DMS79 (cell line): ENCODE data around the gene PPP1CC.
A peak's percentile ranks its signal among the peaks of the same experiment; 100 is the strongest.
"Not testable (repeated sequence)": the region's sequence is repeated elsewhere in the genome, so short reads cannot be mapped to it uniquely, and the experiment has no call there.

Experiments used
- DNase-seq: peaks from one replicate; lab custom pipeline; 2025; lab: John Stamatoyannopoulos, UW

The PPP1CC gene

DNA sequence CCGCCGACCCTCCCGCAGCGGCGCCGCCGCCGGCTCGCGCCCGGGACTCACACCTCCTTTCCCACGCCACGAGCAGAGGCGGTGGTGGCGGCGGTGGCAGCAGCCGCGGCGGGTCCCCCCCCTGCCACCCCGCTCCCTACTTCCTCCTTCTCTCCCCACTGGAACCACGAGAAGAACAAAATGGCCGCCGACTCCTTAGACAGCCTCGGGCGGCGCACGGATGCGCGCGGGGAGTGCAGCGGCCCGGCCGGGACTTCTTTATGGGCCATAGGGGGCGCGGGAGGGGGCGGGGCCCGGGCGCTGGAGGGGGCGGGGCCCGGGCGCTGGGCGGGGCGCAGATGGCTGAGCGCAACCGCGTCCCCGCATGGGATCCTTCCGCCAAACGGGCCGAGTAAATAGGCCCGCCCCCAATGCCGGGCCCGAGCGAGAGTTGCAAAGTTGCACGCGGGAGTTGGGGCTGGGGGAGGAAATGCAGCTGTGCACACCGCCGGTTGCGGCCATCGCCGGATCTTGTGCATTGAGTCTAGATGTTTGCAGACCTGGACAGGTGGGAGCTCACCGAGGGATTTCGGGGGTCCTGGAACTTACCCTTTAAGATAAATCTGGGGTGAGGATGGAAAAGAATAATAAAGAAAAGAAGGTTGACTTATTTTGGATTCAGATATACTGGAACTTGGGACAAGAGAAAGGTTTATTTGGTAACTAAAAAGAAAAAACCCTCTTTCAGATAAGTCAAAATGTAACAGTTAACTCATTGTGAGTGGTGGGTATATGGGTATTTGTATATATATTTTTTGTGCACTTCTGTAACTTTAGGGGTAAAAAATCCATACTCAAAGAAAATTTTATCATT is at the start of gene PPP1CC:
TSS of gene PPP1CC (minus strand) at position 174 of the 853 bp plus-strand sequence. CDS start 184 bp downstream, outside the sequence.
- DNase-seq = peak; percentile 81

DNA sequence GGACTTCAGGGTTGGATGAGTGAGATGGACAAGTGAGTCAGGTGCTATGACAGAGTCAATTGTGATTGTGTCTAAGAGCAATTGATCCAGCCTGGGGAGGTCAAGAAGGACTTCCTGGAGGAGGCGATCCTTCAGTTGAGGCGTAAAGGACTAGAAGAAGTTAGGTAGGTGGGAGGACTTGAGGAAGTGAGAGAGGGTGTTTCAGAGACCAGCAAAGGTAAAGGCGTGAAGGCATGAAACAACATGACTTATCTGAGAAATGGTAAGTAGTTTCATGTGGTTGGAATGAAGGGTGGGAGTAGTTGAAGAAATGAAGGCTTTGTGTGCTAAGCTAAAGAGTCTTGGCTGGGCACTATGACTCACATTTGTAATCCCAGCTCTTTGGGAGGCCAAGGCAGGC is 48.9 kb upstream of the PPP1CC start:
- DNase-seq = no peak

DNA sequence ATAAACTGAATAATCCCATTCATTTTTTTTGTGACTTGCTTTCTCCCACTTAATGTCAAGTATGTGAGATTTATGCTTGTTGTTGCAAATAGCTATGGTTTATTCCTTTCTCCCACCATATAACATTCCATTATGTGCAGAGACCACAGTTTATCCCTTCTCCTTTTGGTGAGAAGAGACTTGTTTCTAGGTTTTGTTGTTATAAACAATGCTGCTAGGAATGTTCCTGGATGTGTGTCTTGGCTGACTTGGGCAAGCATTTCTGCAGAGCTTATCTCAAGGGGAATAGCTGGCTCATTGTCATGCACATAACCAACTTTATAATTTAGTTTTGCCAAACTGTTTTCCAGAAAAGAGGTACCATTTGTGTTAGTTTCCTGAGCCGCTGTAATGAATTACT is 47.6 kb upstream of the PPP1CC start:
- no peak for DNase-seq

DNA sequence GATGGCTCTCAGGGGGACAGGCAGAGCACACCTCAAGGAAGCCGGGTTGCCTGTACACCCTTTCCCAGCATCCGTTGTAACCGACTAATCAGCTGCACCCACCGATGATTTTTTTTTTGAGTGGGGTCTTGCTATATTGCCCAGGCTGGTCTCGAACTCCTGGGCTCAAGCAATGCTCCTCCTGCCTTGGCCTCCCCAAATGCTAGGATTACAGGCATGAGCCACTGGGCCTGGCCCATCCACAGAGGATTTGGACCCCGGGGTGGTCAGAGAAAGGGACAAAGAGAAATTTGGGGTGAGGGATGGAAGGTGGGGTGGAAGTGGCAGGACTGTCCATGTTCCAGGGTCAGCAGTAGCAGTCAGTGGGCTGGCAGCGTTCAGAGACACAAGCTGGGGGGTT is 43.3 kb upstream of the PPP1CC start:
- no peak for DNase-seq

DNA sequence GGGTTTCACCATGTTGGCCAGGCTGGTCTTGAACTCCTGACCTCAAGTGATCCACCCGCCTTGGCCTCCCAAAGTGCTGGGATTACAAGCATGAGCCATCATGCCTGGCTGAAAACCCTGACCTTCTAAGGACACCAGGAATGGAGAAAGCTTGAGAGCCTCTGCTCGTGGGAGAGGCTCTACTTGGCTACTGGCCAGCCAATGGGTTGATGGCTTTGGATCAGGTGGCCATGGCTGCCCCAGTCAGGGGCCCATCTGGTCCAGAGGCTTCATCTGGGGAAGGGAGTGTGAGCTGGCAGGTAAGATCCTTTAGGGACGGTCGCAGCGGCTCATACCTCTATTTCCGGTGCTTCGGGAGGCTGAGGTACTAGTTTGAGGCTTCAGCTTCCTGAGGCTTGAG is 42.5 kb upstream of the PPP1CC start:
- no peak for DNase-seq

DNA sequence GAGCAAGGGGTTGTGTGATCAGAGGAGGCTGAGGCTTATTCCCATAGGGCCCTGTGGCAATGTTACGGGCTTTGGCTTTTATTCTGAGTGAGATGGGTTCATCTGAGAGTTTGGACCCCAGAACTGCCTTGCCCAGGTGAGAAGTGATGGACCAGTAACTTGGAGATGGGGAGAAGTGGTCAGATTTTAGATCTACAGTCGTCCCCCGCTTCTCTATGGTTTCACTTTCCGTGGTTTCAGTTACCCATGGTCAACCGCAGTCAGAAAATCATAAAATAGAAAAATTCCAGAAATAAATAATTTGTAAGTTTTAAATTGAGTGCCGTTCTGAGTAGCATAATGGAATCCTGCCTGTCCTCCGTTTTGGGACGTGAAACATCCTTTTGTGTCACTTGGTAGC is 40.2 kb upstream of the PPP1CC start:
- no peak for DNase-seq

DNA sequence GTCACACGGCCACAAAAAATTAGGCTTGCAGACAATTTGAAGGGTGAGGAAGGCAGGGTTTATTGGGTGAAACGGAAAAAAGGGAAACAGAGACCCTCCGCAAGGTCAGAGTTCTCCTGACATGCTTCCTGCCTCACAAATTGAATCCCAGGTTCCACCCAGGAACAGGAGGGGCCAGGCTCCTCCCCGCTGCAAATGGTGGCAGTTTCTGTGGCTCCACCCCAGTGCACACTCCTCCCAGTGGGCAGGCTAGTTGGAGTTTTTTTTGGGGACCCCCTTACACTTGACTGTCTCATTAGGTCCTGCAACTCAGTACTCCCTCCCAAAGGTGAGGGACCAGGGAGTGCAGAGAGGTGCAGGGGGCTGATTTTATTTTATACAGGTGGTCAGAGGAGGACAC is 39.4 kb upstream of the PPP1CC start:
- DNase-seq = no peak

DNA sequence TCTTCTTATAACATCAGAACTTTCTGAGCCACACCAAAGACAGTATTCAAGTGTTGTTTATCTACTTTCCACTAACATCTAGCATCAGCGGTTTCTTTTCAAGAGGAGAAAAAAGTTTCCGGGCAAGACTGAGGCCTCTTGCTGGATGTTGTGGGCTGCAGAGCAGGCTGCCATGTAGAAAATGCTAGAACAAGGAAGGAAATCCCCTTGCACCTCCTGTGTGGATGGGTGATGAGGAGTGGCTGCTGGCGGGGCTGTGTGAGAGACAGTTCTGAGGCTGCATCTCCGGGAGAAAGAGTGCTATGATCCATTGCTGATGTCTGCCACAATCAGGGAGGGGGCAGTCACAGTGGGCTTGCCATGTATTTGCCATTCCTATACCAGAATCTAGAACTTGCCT is 37.8 kb upstream of the PPP1CC start:
- no peak for DNase-seq

DNA sequence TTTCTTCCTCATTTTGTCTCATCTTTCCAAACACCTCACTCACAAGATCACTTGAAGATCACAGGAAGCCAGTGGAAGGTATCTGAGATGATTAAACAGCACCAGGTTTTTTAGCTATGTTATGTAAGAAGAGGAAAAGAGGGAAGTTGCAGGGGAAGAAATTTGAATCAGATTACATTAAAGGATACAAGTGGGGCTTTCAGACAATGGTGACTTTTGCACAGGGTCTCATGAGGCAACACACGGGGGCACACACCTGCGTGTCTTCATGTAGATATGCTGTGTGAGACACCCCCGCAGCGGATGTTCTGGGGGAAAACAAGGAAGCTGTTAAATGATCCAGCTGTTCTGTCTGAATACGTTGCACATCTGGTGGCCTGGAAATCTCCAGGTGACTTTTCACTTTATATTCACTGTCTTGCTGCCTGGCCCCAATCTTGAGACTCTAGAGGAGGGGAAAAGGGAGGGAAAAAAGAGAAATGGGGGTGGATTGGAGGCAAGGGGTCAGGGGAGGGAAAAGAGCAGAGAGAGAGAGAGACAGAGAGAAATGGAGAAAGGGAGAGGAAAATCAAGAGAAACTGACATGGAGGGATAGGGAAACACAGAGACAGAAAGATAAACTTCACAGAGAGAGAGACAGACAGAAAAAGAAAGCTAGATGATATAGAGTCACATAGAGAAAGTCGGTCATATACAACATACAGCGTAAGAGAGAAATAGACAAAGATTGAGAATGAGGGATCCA is 36.3 kb upstream of the PPP1CC start:
- DNase-seq = no peak

DNA sequence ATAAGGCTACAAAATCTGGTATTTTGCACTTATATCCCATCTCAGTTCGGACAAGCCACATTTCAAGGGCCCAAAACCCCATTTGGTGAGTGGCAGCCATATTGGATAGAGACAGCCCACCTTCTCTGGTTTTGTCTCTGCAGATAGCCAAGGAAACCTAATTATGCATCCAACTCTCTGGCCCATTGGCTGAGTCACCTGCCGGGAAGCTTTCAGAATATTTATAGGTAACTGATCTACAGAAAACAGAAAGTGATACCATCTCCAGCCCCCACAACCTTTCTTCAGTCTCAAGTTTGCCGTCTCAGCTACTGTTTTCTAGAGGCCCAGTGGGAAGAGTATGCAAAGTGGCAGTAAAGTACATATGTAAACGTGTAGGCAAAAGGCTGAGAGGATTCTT is 33.7 kb upstream of the PPP1CC start:
- DNase-seq = no peak

DNA sequence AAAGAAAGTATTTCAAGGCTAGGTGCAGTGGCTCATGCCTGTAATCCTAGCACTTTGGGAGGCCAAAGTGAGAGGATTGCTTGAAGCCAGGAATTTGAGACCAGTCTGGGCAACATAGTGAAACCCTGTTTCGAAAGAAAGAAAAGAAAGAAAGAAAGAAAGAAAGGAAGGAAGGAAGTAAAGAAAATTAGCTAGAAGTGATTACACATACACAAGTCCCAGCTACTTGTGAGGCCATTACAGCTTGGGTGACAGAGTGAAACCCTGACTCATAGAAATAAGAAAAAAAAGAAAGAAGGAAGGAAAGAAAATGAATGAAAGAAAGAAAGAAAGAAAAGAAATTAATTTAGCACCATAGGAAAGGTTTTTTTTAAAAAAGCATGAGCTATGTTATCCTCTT is 33.3 kb upstream of the PPP1CC start:
- DNase-seq = no peak

DNA sequence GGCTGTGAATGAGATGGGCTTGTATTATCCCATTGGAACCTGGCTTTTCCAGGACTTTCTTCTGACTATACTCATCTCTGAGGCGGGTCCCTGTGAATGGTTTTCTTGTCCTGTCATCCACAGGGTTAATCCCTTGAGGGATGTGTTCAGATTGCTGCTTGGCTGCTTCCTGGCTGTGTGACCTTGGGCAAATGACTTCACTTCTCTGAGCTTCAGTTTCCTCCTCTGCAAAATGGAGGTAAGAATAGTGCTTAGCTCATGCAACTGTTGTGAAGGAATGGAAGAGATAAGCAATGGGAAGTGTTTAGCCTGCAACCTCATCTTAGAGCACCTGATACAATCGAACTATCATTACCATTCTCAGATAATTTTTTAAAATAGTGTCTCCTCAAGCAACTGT is 32.1 kb upstream of the PPP1CC start:
- no peak for DNase-seq

DNA sequence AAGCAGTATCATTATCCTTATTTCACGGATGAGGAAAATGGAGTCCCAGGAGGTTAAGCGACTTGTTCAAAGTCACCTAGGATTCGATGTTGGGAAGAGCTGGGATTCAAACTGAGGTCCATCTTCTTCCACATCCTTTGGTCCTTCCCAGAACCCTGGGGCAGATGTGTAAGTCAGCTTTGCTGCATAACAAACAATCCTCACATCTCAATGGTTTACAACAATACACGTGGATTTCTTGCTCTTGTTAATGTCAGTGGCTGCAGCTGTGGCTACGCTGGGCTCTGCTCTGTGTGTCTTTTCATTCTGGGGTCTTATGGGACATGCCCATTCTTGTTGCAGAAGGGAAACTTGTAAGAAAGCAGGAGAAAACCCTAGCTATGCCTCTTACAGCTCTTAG is 26.3 kb upstream of the PPP1CC start:
- no peak for DNase-seq

DNA sequence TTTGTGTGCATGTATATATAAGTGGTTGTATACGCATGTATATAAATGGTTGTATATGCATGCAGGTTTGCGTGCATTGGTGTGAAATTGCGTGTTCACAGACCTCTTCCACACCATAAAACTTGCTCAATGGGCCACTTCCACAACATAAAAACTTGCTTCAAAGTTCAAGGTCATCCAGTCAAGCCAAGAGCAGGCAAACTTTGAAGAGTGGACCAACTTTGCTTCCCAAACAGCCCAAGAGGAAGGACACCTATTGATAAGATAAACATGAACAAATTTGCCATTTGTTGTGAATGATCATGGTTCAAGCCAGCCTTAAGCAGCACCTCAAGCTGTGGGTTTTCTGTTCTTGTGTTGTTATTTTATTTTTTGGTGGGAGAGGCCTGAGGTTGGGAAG is 25.2 kb upstream of the PPP1CC start:
- DNase-seq = no peak

DNA sequence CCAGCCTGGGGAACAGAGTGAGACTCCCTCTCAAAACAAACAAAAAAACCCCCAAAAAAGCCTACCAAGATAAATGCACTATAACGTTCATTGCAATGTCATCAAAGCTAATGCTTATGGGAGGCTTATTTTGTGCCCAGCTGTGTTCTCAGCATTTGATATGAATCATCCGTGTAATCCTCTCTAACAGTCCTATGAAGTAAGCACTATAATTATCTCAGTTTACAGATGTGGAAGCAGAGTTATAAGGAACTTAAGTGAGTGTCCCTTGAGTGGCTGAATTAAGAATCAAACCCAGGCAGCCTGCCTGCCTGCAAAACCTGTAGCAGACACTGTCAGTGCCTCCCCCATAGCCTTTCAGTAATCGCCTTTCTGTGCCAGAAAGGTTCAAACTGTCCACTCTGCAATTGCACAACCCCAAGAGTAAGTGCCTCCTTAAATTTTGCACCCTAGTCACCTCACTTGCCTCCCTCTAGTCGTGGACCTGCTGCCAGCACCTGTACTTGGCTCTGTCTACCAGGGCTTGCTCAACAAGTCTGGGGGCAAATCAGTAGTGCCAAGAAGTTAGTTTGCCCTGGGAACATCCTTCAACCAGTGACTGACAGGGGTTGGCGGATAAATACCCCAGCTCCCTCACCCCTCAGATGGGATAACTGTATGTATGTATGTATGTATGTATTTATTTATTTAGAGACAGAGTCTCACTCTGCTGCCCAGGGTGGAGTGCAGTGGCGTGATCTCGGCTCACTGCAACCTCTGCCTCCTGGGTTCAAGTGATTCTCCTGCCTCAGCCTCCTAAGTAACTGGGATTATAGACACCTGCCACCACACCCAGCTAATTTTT is 23.8 kb upstream of the PPP1CC start:
- DNase-seq = no peak

DNA sequence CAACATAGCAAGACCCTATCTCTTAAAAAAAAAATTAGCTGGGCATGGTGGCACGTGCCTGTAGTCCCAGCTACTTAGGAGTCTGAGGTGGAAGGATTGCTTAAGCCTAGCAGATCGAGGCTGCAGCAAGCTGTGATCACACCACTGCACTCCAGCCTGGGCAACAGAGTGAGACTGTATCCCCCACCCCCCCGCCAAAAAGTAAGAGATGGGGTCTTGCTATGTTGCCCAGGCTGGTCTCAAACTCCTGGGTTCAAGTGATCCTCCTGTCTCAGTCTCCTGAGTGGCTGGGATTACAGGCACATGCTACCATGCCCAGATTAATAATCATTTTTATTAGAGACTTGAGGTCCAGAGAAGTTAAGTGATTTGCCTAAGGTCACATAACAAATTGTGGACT is 22.9 kb upstream of the PPP1CC start:
- not testable (repeated sequence) for DNase-seq

DNA sequence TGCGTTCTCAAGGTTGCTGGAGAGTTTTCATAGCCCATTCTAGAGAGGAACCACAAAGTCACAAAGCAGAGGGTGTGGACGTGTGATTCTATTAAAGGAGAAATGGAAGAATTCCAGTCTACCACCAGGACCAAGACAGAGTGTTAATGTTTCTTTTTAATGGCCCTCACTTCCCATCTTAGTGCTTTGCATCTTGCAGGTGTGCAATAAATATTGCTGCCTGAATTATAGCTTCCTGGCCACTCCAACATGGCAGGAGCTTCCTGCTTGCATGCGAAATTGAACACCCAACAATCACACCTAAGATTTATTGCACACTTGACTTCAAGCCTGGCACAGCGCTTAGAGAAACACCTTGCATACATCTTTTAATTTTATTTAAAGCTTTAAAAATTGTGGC is 22.4 kb upstream of the PPP1CC start:
- peak; percentile 23 for DNase-seq

DNA sequence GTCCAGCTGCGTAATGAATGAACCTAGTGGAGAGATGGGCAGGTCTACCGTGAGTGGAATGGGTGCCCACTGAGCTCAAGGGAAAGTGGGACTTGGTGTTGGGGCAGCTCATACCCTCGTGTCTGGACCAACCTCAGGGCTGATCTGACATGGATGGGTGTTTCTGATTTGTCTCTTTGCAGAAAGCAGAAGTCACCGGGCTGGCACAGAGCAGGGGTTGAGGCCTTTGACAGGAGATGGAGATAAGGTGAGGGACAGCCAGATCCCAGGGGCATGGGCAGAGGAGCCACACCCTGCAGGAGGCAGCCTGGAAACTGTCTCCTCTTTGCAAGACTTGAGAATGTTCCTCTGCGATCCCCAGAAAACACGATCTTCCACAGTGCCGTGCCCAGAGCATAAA is 20.9 kb upstream of the PPP1CC start:
- no peak for DNase-seq

DNA sequence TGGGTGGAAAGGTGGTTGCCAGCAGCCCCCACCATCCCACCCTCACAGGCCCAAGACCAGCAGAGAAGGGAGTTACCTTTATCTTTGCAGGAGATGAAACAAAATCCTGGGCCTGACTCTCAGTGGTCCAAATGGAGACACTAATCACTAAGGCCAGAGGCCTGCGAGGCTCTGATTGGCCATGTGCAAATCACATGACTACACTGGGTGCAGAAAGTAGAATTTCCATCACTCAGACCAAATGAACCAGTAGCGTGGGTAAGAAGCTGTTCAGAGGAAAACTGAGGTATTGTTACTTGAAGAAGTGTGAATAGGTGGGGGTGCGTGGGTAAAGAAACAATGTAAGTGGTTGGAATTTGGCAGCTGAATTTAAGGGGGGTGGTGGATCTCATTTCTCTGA is 20.2 kb upstream of the PPP1CC start:
- DNase-seq = no peak

DNA sequence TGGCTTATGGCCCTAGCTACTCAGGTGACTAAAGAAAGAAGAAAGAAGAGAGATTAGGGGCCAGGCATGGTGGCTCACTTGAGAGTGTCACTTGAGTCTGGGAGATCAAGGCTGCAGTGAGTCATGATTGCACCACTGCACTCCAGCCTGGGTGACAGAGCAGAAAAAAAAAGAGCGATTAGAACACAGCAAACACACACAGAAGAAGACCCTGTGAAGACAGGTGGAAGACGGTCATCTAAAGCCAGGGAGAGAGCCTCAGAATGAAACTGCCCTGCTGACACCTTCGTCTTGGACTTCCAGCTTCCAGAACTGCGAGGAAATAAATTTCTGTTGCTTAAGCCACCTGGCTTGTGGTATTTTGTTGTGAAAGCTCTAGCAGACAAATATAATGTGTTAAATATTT is 17.5 kb upstream of the PPP1CC start:
- DNase-seq = no peak

DNA sequence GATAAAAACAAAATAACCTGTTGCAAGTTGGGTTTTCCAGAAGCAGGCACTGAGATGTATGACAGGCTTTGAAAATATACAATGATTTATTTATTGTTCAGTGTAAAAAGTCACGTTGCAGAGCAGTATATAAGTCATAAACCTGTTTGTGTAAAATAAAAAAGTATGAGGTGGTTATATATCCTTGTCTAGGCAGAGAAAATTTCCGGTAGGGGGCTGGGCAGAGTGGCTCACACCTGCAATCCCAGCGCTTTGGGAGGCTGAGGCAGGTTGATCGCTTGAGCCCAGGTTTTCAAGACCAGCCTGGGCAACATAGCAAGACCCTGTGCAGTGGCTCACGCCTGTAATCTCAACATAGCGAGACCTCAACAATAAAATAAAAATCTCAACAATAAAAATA is 16.2 kb upstream of the PPP1CC start:
- no peak for DNase-seq

DNA sequence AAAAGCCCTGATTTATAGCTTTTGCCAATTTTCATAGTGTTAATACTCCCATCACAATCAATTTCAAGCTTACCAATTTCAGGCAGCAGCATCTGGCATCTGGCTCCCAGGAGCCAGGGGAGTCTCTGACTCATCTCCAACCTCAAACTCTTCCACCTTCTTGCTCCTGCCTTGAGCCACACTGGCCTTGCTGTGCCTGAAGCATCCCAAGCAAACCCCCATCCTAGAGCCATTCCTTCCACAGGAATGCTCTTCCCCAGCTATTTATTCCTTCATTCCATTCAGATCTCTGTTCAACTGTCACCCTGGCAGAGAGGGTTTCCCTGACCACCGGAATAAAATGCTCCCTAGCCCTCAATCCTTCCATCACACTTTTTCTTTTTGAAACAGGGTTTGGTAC is 13.9 kb upstream of the PPP1CC start:
- no peak for DNase-seq
